HepG2 (cell line): ENCODE data around the gene NOL4L. TPM values are rescaled to one million over a fixed set of nuclear protein-coding genes. Genes with fewer than 3 reads are reported as not detected.

Source experiments
- BCL6 ChIP-seq: IDR thresholded peaks from 2 replicates; pipeline ENCODE4 v1.6.1; 2016; ENCODE audit warnings: missing genetic modification reagents, missing compliant biosample characterization
- BHLHE40 ChIP-seq: IDR thresholded peaks from 2 replicates; pipeline ENCODE4 v1.6.1; 2011; ENCODE audit warnings: low read length, improper control_type of control experiment
- CENPBD1 ChIP-seq: sonication (generic); formaldehyde crosslinking; IDR thresholded peaks from 2 replicates; pipeline ENCODE4 v1.8.0; 2022; ENCODE audit warnings: missing genetic modification reagents, low read depth, mild to moderate bottlenecking, borderline replicate concordance
- FOSL2 ChIP-seq: sonication (generic); formaldehyde crosslinking; IDR thresholded peaks from 2 replicates; pipeline ENCODE4 v1.4.0; 2020; ENCODE audit warnings: missing genetic modification reagents
- FOXP4 ChIP-seq: sonication (generic); formaldehyde crosslinking; IDR thresholded peaks from 2 replicates; pipeline ENCODE4 v1.4.0; 2020; ENCODE audit warnings: missing genetic modification reagents
- JDP2 ChIP-seq: sonication (generic); formaldehyde crosslinking; IDR thresholded peaks from 2 replicates; pipeline ENCODE4 v1.8.1; 2022; ENCODE audit warnings: missing genetic modification reagents, borderline replicate concordance
- LCORL ChIP-seq, 2 experiments: fragments of 450-650 bp in 1 of 2; sonication (generic) in 1 of 2; formaldehyde crosslinking in 1 of 2; IDR thresholded peaks; 2 replicates each; pipeline versions ENCODE4 v1.5.0 to v1.6.1; 2017 to 2020; ENCODE audit warnings: antibody characterized with exemption in 1 of 2, missing genetic modification reagents in 1 of 2
- MIER3 ChIP-seq: IDR thresholded peaks from 2 replicates; pipeline ENCODE4 v1.6.1; 2016; ENCODE audit warnings: missing compliant biosample characterization, borderline replicate concordance
- MLXIP ChIP-seq: sonication (generic); formaldehyde crosslinking; IDR thresholded peaks from 2 replicates; pipeline ENCODE4 v1.9.0; 2021; ENCODE audit warnings: missing genetic modification reagents, borderline replicate concordance
- MXI1 ChIP-seq: IDR thresholded peaks from 3 replicates; pipeline ENCODE4 v1.6.1; 2012; ENCODE audit warnings: low read depth, low read length, inconsistent platforms, borderline replicate concordance
- NPAS2 ChIP-seq: sonication (generic); formaldehyde crosslinking; IDR thresholded peaks from 2 replicates; pipeline ENCODE4 v1.8.0; 2022; ENCODE audit warnings: mild to moderate bottlenecking, missing genetic modification reagents, borderline replicate concordance
- SAFB2 ChIP-seq: sonication (generic); formaldehyde crosslinking; IDR thresholded peaks from 2 replicates; pipeline ENCODE4 v1.5.1; 2020; ENCODE audit warnings: missing genetic modification reagents, low read depth, mild to moderate bottlenecking, borderline replicate concordance
- STAG1 ChIP-seq: sonication (generic); formaldehyde crosslinking; IDR thresholded peaks from 2 replicates; pipeline ENCODE4 v1.4.0; 2020; ENCODE audit warnings: missing genetic modification reagents
- ZBTB34 ChIP-seq: sonication (generic); formaldehyde crosslinking; IDR thresholded peaks from 2 replicates; pipeline ENCODE4 v1.8.0; 2022; ENCODE audit warnings: mild to moderate bottlenecking, missing genetic modification reagents
- ZFP41 ChIP-seq: sonication (generic); formaldehyde crosslinking; IDR thresholded peaks from 2 replicates; pipeline ENCODE4 v1.4.0; 2020; ENCODE audit warnings: mild to moderate bottlenecking, missing genetic modification reagents, borderline replicate concordance
- ZMAT3 ChIP-seq: sonication (generic); formaldehyde crosslinking; conservative IDR thresholded peaks from 2 replicates; pipeline ENCODE4 v1.7.0; 2021; ENCODE audit warnings: missing genetic modification reagents
- ZNF574 ChIP-seq: sonication (generic); formaldehyde crosslinking; IDR thresholded peaks from 2 replicates; pipeline ENCODE4 v1.4.0; 2020; ENCODE audit warnings: missing genetic modification reagents
- ZNF615 ChIP-seq: sonication (generic); formaldehyde crosslinking; IDR thresholded peaks from 2 replicates; pipeline ENCODE4 v1.5.0; 2020; ENCODE audit warnings: mild to moderate bottlenecking, missing genetic modification reagents, borderline replicate concordance
- ZNF660 ChIP-seq: sonication (generic); formaldehyde crosslinking; IDR thresholded peaks from 2 replicates; pipeline ENCODE4 v1.5.1; 2020; ENCODE audit warnings: mild to moderate bottlenecking, low read depth, missing genetic modification reagents, borderline replicate concordance
- ZNF749 ChIP-seq: sonication (generic); formaldehyde crosslinking; IDR thresholded peaks from 2 replicates; pipeline ENCODE4 v1.8.0; 2022; ENCODE audit warnings: mild to moderate bottlenecking, missing genetic modification reagents, moderate library complexity, borderline replicate concordance
- ZNF772 ChIP-seq: sonication (generic); formaldehyde crosslinking; IDR thresholded peaks from 2 replicates; pipeline ENCODE4 v1.5.0; 2020; ENCODE audit warnings: mild to moderate bottlenecking, missing genetic modification reagents
- polyA plus RNA-seq, 8 experiments: library from polyadenylated mRNA; depleted of rRNA in 3 of 8; stranded (reverse) in 7 of 8; unstranded in 1 of 8; fragments of >200 nt; fragmentation: Illumina TruSeq in 4 of 8; extraction: Trizol in 4 of 8; gene quantifications; 2 replicates each; pipeline versions ENCODE4 v1.2.1 to v1.2.3, GENCODE V29; 2011 to 2016; ENCODE audit warnings: low read depth in 4 of 8, missing spikeins in 1 of 8, mixed read lengths in 1 of 8; ENCODE audit not compliant: insufficient read depth in 1 of 8
- total RNA-seq, 5 experiments: library from RNA; depleted of rRNA; stranded (reverse); fragments of >200 nt; fragmentation: Illumina TruSeq; extraction: Trizol; gene quantifications; 2 replicates each; pipeline ENCODE4 v1.2.3, GENCODE V29; 2016; ENCODE audit warnings: low read depth in 1 of 5

Gene NOL4L
- total and polyA plus RNA-seq, 2 of the 13 experiments (the other 11 are each of a cell fraction or from before 2014, with no cell fraction given): 16.6 to 35.4 TPM

DNA sequence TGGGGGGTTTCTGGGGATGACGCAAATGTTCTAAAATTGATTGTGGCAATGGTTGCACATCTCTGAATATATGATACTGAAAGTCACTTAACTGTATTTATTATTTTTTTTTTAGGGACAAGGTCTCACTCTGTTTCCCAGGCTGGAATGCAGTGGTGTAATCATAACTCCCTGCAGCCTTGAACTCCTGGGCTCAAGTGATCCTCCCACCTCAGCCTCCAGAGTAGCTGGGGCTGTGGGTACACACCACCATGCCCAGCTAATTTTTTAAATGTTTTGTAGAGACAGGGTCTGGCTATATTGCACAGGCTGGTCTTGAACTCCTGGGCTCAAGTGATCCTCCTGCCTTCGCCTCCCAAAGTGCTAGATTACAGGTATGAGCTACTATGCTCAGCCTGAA is 33.4 kb downstream of the NOL4L start (continued):
- TF ChIP-seq NPAS2 (CRISPR knock-in tag): no peak
- no peak for TF ChIP-seq ZNF749 (CRISPR knock-in tag)
- no peak for TF ChIP-seq ZNF772 (CRISPR knock-in tag)
- no peak for TF ChIP-seq ZBTB34 (CRISPR knock-in tag)
- TF ChIP-seq ZMAT3 (CRISPR knock-in tag): no peak
- TF ChIP-seq BCL6: peak; percentile 56; the same call in 1 of the 2 replicates
- TF ChIP-seq JDP2 (CRISPR knock-in tag): no peak
- no peak for TF ChIP-seq ZFP41 (CRISPR knock-in tag)
- no peak for TF ChIP-seq SAFB2 (CRISPR knock-in tag)
- no peak for TF ChIP-seq ZNF660 (CRISPR knock-in tag)
- TF ChIP-seq LCORL (IDR thresholded peaks at IDR 0.05): no peak
- TF ChIP-seq LCORL (CRISPR knock-in tag; IDR thresholded peaks at IDR 0.05): peak; percentile 44; the same call in 1 of the 2 replicates
- TF ChIP-seq MLXIP (CRISPR knock-in tag): no peak
- TF ChIP-seq ZNF615: no peak
- peak; percentile 24; the same call in 1 of the 2 replicates for TF ChIP-seq ZNF574
- no peak for TF ChIP-seq MXI1
- no peak for TF ChIP-seq BHLHE40
- no peak for TF ChIP-seq MIER3 (CRISPR knock-in tag)
- 0 out of 2 replicates have a peak, but pooled peaks have one; percentile 20 for TF ChIP-seq FOSL2 (CRISPR knock-in tag)
- peak; percentile 15; the same call in 1 of the 2 replicates for TF ChIP-seq STAG1 (CRISPR knock-in tag)
- no peak for TF ChIP-seq CENPBD1
- TF ChIP-seq FOXP4 (CRISPR knock-in tag): peak; percentile 15; the same call in 1 of the 2 replicates
